GM18519 (cell line): ENCODE results near the gene PTPRN2.
"Not testable (repeated sequence)": the region's sequence is repeated elsewhere in the genome, so short reads cannot be mapped to it uniquely, and the experiment has no call there.

Source experiments
- ATAC-seq: cut with Tn5 transposase; IDR thresholded peaks from one replicate; pipeline ENCODE4 v1.9.1; 2021; ENCODE audit warnings: mild to moderate bottlenecking, moderate library complexity; ENCODE audit not compliant: unreplicated experiment, low FRiP score

Gene PTPRN2

GRCh38 chr7:158361326-158361946, 226.2 kb downstream of the PTPRN2 start:
- no peak for ATAC-seq

GRCh38 chr7:158358926-158359645, 228.5 kb downstream of the PTPRN2 start:
- ATAC-seq, result no peak

- no peak for ATAC-seq
Observed at GRCh38 chr7:158357898-158358821, 229.5 kb downstream of the PTPRN2 start.

- no peak for ATAC-seq
Observed at GRCh38 chr7:158357106-158357897, 230.3 kb downstream of the PTPRN2 start.

- ATAC-seq, result no peak
Observed at GRCh38 chr7:158356454-158356853, 231.2 kb downstream of the PTPRN2 start.

- ATAC-seq, result no peak
Observed at GRCh38 chr7:158355456-158356065, 232.1 kb downstream of the PTPRN2 start.

- ATAC-seq, result no peak
Observed at GRCh38 chr7:158354861-158355260, 232.8 kb downstream of the PTPRN2 start.

- no peak for ATAC-seq
Observed at GRCh38 chr7:158353606-158354570, 233.7 kb downstream of the PTPRN2 start.

GRCh38 chr7:158351899-158352729, 235.5 kb downstream of the PTPRN2 start:
- not testable (repeated sequence) for ATAC-seq

- no peak for ATAC-seq
Observed at GRCh38 chr7:158351481-158351880, 236.1 kb downstream of the PTPRN2 start.

GRCh38 chr7:158351051-158351450, 236.6 kb downstream of the PTPRN2 start:
- no peak for ATAC-seq

GRCh38 chr7:158350166-158350900, 237.3 kb downstream of the PTPRN2 start:
- no peak for ATAC-seq

GRCh38 chr7:158348446-158348845, 239.2 kb downstream of the PTPRN2 start:
- ATAC-seq, result no peak

- ATAC-seq, result not testable (repeated sequence)
Observed at GRCh38 chr7:158348039-158348438, 239.6 kb downstream of the PTPRN2 start.

GRCh38 chr7:158345731-158346130, 241.9 kb downstream of the PTPRN2 start:
- ATAC-seq, result no peak

- ATAC-seq, result no peak
Observed at GRCh38 chr7:158344706-158345300, 242.8 kb downstream of the PTPRN2 start.

GRCh38 chr7:158343936-158344455, 243.6 kb downstream of the PTPRN2 start:
- no peak for ATAC-seq
